GM19455 (cell line): ENCODE measurements around the gene RAB25.
"Not testable (repeated sequence)": the region's sequence is repeated elsewhere in the genome, so short reads cannot be mapped to it uniquely, and the experiment has no call there.

Experiments
- ATAC-seq: cut with Tn5 transposase; IDR thresholded peaks from one replicate; pipeline ENCODE4 v1.9.1; 2021; ENCODE audit not compliant: unreplicated experiment

Gene RAB25

GRCh38 chr1:156060937-156061636, at the start of gene RAB25:
RAB25 (plus strand) TSS chr1:156061160; CDS start chr1:156061401, 241 bp downstream.
- ATAC-seq, result no peak

- peak; percentile 73 for ATAC-seq
Measured at GRCh38 chr1:156012051-156012817, 48.7 kb upstream of the RAB25 start.

GRCh38 chr1:156014829-156015228, 46.1 kb upstream of the RAB25 start:
- ATAC-seq, result no peak

- no peak for ATAC-seq
Measured at GRCh38 chr1:156019946-156020292, 41.0 kb upstream of the RAB25 start.

- ATAC-seq, result peak; percentile 99
Measured at GRCh38 chr1:156020293-156021092, 40.5 kb upstream of the RAB25 start, which contains the start of gene SSR2. SSR2 (minus strand) TSS chr1:156020951; CDS start chr1:156020167, 784 bp downstream.

GRCh38 chr1:156021093-156021428, 39.9 kb upstream of the RAB25 start:
- ATAC-seq, result no peak

- ATAC-seq, result no peak
Measured at GRCh38 chr1:156021954-156022353, 39.0 kb upstream of the RAB25 start.

- ATAC-seq, result no peak
Measured at GRCh38 chr1:156024801-156025200, 36.2 kb upstream of the RAB25 start.

GRCh38 chr1:156025876-156026275, 35.1 kb upstream of the RAB25 start:
- ATAC-seq, result no peak

- no peak for ATAC-seq
Measured at GRCh38 chr1:156026588-156026987, 34.4 kb upstream of the RAB25 start.

- no peak for ATAC-seq
Measured at GRCh38 chr1:156033011-156033410, 27.9 kb upstream of the RAB25 start.

- ATAC-seq, result not testable (repeated sequence)
Measured at GRCh38 chr1:156034991-156035390, 26.0 kb upstream of the RAB25 start.

- ATAC-seq, result no peak
Measured at GRCh38 chr1:156042828-156043227, 18.1 kb upstream of the RAB25 start.

- no peak for ATAC-seq
Measured at GRCh38 chr1:156045076-156045475, 15.9 kb upstream of the RAB25 start.

GRCh38 chr1:156048663-156049258, 12.2 kb upstream of the RAB25 start:
- no peak for ATAC-seq

GRCh38 chr1:156050376-156050775, 10.6 kb upstream of the RAB25 start:
- ATAC-seq, result no peak

- ATAC-seq, result no peak
Measured at GRCh38 chr1:156051011-156051725, 9.8 kb upstream of the RAB25 start.

GRCh38 chr1:156052862-156053767, 7.8 kb upstream of the RAB25 start:
- no peak for ATAC-seq

GRCh38 chr1:156053768-156054499, 7.0 kb upstream of the RAB25 start, which contains the start of gene UBQLN4:
UBQLN4 (minus strand) TSS chr1:156053798; CDS start chr1:156053701, 97 bp downstream.
- peak; percentile 47 for ATAC-seq
